B cell (primary cell): ENCODE measurements around the gene DGKA.

Experiments used
- EZH2 ChIP-seq: IDR thresholded peaks from 2 replicates; pipeline ENCODE4 v1.6.1; 2012; ENCODE audit warnings: borderline replicate concordance, low read depth, mild to moderate bottlenecking, moderate library complexity, low read length; ENCODE audit not compliant: insufficient read depth, poor library complexity, severe bottlenecking
- TF ChIP-seq, protein P1 (sequence below): fragments of 200-600 bp; IDR thresholded peaks from one replicate; pipeline ENCODE4 v1.8.0; 2022; ENCODE audit warnings: antibody characterized with exemption, mild to moderate bottlenecking

DNA sequence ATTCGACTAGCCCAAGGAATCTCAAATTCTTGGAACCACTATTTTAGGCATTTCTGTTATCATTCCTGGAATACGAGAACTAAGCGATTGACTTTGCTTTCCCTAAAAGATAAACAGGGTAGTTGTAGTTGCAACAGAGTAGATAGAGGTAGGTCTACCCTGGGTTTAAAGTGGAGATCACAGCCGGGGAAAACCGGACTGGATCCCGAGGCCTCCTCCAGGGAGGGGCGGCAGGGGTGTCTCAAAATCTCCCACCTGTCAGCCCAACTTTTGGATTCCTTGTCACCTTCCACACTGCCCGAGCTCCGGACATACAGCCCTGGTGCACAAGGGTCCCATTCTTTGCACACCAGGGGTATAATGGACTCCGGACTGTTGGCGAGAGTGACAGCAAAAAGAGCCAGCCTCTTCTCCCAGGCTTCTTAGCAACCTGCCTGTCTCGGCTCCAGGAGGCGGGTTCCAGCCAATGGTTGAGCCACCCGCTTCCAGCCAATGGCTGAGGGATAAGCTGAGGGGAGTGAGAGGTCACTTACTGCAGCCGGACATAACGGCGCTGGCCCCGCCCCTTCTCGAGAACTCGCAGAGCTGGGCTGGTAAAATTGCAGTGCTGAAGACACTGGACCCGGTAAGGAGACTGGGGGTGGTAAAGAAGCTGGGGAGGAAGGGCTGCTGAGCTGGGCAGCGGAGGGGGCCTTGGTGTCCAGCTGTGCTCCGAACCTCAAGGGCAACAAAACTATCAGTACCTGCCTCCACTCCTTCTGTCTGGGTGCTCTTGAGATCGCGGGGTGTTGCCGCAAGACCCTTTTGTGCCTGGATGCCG lies 66.0 kb downstream of the DGKA start, which contains the start of gene SUOX:
- TF ChIP-seq, protein P1, sequence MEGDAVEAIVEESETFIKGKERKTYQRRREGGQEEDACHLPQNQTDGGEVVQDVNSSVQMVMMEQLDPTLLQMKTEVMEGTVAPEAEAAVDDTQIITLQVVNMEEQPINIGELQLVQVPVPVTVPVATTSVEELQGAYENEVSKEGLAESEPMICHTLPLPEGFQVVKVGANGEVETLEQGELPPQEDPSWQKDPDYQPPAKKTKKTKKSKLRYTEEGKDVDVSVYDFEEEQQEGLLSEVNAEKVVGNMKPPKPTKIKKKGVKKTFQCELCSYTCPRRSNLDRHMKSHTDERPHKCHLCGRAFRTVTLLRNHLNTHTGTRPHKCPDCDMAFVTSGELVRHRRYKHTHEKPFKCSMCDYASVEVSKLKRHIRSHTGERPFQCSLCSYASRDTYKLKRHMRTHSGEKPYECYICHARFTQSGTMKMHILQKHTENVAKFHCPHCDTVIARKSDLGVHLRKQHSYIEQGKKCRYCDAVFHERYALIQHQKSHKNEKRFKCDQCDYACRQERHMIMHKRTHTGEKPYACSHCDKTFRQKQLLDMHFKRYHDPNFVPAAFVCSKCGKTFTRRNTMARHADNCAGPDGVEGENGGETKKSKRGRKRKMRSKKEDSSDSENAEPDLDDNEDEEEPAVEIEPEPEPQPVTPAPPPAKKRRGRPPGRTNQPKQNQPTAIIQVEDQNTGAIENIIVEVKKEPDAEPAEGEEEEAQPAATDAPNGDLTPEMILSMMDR: no peak
- TF ChIP-seq EZH2: no peak
